Endothelial cell (in vitro differentiated cells): ENCODE data around the gene TEX35. TPM values are rescaled to one million over a fixed set of nuclear protein-coding genes. Genes with fewer than 3 reads are reported as not detected.

Experiments
- DNase-seq: peaks from one replicate; pipeline ENCODE4 v3.0.0; 2021; ENCODE audit warnings: low spot score
- H3K27ac Mint-ChIP-seq: one replicate; pipeline ENCODE4 v1.8.0; 2021; ENCODE audit warnings: mixed read lengths, inconsistent platforms; ENCODE audit not compliant: unreplicated experiment
- H3K27me3 Mint-ChIP-seq: one replicate; pipeline ENCODE4 v1.8.0; 2021; ENCODE audit warnings: mild to moderate bottlenecking, moderate library complexity, mixed read lengths, inconsistent platforms; ENCODE audit not compliant: unreplicated experiment
- H3K36me3 Mint-ChIP-seq: one replicate; pipeline ENCODE4 v1.8.0; 2021; ENCODE audit warnings: mild to moderate bottlenecking, low read depth, mixed read lengths, inconsistent platforms; ENCODE audit not compliant: unreplicated experiment
- H3K4me1 Mint-ChIP-seq: one replicate; pipeline ENCODE4 v1.8.0; 2021; ENCODE audit warnings: mild to moderate bottlenecking, mixed read lengths, inconsistent platforms; ENCODE audit not compliant: unreplicated experiment
- H3K4me3 Mint-ChIP-seq: one replicate; pipeline ENCODE4 v1.8.0; 2021; ENCODE audit warnings: mild to moderate bottlenecking, mixed read lengths, inconsistent platforms; ENCODE audit not compliant: unreplicated experiment
- H3K9me3 Mint-ChIP-seq: one replicate; pipeline ENCODE4 v1.8.0; 2021; ENCODE audit warnings: mixed read lengths, inconsistent platforms; ENCODE audit not compliant: unreplicated experiment
- CTCF ChIP-seq: fragments of 200-600 bp; sonication (generic); IDR thresholded peaks from one replicate; pipeline ENCODE4 v1.5.0; 2021; ENCODE audit warnings: antibody characterized with exemption; ENCODE audit not compliant: unreplicated experiment
- total RNA-seq: library from RNA; stranded (reverse); fragmentation: NEBNext Ultra II Directional; extraction: Animal tissue kit (Norgen Biotek cat#: 25700); gene quantifications from one replicate; pipeline ENCODE4 v1.2.1, GENCODE V29; 2021; ENCODE audit not compliant: unreplicated experiment

The TEX35 gene
- total RNA-seq, 1 donor from 2014 or later, result not detected

- no peak overlapping the region for H3K27ac Mint-ChIP-seq
- DNase-seq, result no peak
- no peak for TF ChIP-seq CTCF
- H3K36me3 Mint-ChIP-seq, result no peaks in the 10 kb centered on the region
- peaks cover 3% of the 10 kb centered on the region for H3K27me3 Mint-ChIP-seq
- no peaks in the 10 kb centered on the region for H3K4me1 Mint-ChIP-seq
- H3K4me3 Mint-ChIP-seq, result no peak overlapping the region
- no peaks in the 10 kb centered on the region for H3K9me3 Mint-ChIP-seq
These were observed 19.0 kb downstream of the TEX35 start for GRCh38 chr1:178531887-178532286.

GRCh38 chr1:178532392-178532791 lies 19.5 kb downstream of the TEX35 start:
- peaks cover 3% of the 10 kb centered on the region for H3K27me3 Mint-ChIP-seq
- no peaks in the 10 kb centered on the region for H3K36me3 Mint-ChIP-seq
- H3K4me1 Mint-ChIP-seq, result no peaks in the 10 kb centered on the region
- no peak overlapping the region for H3K4me3 Mint-ChIP-seq
- peak; percentile 94 for TF ChIP-seq CTCF
- H3K27ac Mint-ChIP-seq, result no peak overlapping the region
- no peaks in the 10 kb centered on the region for H3K9me3 Mint-ChIP-seq
- peak; percentile 89 for DNase-seq

GRCh38 chr1:178533121-178533946 lies 20.4 kb downstream of the TEX35 start:
- no peak for DNase-seq
- H3K4me1 Mint-ChIP-seq, result no peaks in the 10 kb centered on the region
- no peaks in the 10 kb centered on the region for H3K9me3 Mint-ChIP-seq
- H3K27ac Mint-ChIP-seq, result no peak overlapping the region
- H3K27me3 Mint-ChIP-seq, result no peaks in the 10 kb centered on the region
- H3K36me3 Mint-ChIP-seq, result no peaks in the 10 kb centered on the region
- no peak for TF ChIP-seq CTCF
- H3K4me3 Mint-ChIP-seq, result no peak overlapping the region

GRCh38 chr1:178534137-178534868 lies 21.4 kb downstream of the TEX35 start:
- H3K27me3 Mint-ChIP-seq, result no peaks in the 10 kb centered on the region
- H3K4me3 Mint-ChIP-seq, result no peak overlapping the region
- TF ChIP-seq CTCF, result no peak
- no peaks in the 10 kb centered on the region for H3K4me1 Mint-ChIP-seq
- no peaks in the 10 kb centered on the region for H3K9me3 Mint-ChIP-seq
- no peak for DNase-seq
- H3K27ac Mint-ChIP-seq, result no peak overlapping the region
- H3K36me3 Mint-ChIP-seq, result no peaks in the 10 kb centered on the region

- Mint-ChIP-seq H3K9me3 (no peaks in the 10 kb centered on the region), H3K27ac (no peak overlapping the region), H3K36me3 (no peaks in the 10 kb centered on the region), H3K4me3 (no peak overlapping the region), H3K27me3 (peaks cover 4% of the 10 kb centered on the region), H3K4me1 (no peaks in the 10 kb centered on the region)
- no peak for TF ChIP-seq CTCF
- DNase-seq, result no peak
These were observed 23.4 kb downstream of the TEX35 start for GRCh38 chr1:178536329-178536728.
